ENCODE data around the gene ZSCAN31. TPM values are rescaled to one million over a fixed set of nuclear protein-coding genes. Genes with fewer than 3 reads are reported as not detected.
"Not testable (repeated sequence)": the region's sequence is repeated elsewhere in the genome, so short reads cannot be mapped to it uniquely, and the experiment has no call there.

Gene ZSCAN31
- total and polyA plus RNA-seq, 4 experiments from 2014 or later, result 0.73 to 1.2 (median 0.91) TPM

- no peak for DNase-seq
- ChIA-PET CTCF (ENCODE audit: partially characterized antibody) (no interaction called here), POLR2A (ENCODE audit: partially characterized antibody) (no interaction called here)
- intact Hi-C loops (cut with micrococcal nuclease), result no loop called here
- no peaks in the 10 kb centered on the region for H3K27me3 ChIP-seq (ENCODE audit: insufficient read depth, low read length)
- H3K4me1 ChIP-seq (ENCODE audit: insufficient read depth, low read length), result peaks cover 6% of the 10 kb centered on the region
- no peaks in the 10 kb centered on the region for H3K9me3 ChIP-seq (ENCODE audit: control insufficient read depth in 1 of 2, low read length in 2 of 2)
- H3K36me3 ChIP-seq (ENCODE audit: insufficient read depth, low read length), result peaks cover 11% of the 10 kb centered on the region
- Mint-ChIP-seq H3K27me3 (no peaks in the 10 kb centered on the region), H3K9me3 (no peaks in the 10 kb centered on the region), H3K27ac (no peak overlapping the region), H3K4me1 (peaks cover 3 to 5% (median 4%) of the 10 kb centered on the region in 4 donors), H3K4me3 (no peak overlapping the region), H3K36me3 (peaks cover 27 to 34% of the 10 kb centered on the region in 2 donors)
- no peak overlapping the region for H3K27ac ChIP-seq (ENCODE audit: low read depth, low read length)
- H3K4me3 ChIP-seq (ENCODE audit: low read length in 2 of 2), result no peak overlapping the region
Observed at GRCh38 chr6:28360961-28361360, 25.0 kb upstream of the ZSCAN31 start.

DNA sequence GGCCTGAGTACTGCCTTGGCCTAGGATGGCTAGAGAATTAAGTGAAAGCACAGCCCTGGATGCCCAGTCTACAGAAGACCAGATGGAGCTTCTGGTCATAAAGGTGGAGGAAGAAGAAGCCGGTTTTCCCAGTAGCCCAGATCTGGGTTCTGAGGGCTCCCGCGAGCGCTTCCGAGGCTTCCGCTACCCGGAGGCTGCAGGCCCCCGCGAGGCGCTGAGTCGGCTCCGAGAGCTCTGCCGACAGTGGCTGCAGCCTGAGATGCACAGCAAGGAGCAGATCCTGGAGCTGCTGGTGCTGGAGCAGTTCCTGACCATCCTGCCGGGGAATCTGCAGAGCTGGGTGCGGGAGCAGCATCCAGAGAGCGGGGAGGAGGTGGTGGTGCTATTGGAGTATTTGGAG is 23.6 kb upstream of the ZSCAN31 start:
- CTCF ChIA-PET (ENCODE audit: partially characterized antibody); H3K9me3 Mint-ChIP-seq; H3K36me3 ChIP-seq (ENCODE audit: insufficient read depth, low read length); POLR2A ChIA-PET (ENCODE audit: partially characterized antibody); H3K27ac ChIP-seq (ENCODE audit: low read depth, low read length); H3K9me3 ChIP-seq (ENCODE audit: control insufficient read depth in 1 of 2, low read length in 2 of 2); H3K27me3 ChIP-seq (ENCODE audit: insufficient read depth, low read length); H3K27ac Mint-ChIP-seq; H3K4me3 Mint-ChIP-seq; H3K27me3 Mint-ChIP-seq; DNase-seq; H3K4me3 ChIP-seq (ENCODE audit: low read length in 2 of 2): not testable (repeated sequence)
- H3K36me3 Mint-ChIP-seq, result peaks cover 16 to 22% of the 10 kb centered on the region in 2 donors
- intact Hi-C loops (cut with micrococcal nuclease), result loop anchor here (10.0 kb wide), 1 partner anchor 585 kb away; no protein-coding TSS in a partner anchor
- peaks cover 15% of the 10 kb centered on the region for H3K4me1 ChIP-seq (ENCODE audit: insufficient read depth, low read length)
- peaks cover 8 to 14% (median 11%) of the 10 kb centered on the region in 4 donors for H3K4me1 Mint-ChIP-seq

DNA sequence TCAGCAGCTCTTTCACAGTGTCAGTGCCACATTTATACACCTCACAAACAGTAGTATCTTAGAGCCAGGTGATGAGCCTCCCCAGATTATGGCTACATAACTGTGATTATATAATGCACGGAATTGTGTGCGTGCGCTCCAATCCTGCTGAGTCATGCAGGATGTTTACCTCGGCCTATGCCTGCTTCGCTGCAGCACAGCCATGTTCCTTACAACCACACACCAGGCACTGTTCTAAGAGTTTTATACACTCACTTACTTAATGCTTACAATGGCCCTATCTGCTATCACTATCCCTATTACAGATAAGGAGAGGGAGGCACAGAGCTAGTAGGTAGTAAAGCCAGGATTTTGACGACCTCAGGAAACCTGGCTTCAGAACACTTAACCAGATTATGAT is 21.1 kb upstream of the ZSCAN31 start:
- peaks cover 15% of the 10 kb centered on the region for H3K4me1 ChIP-seq (ENCODE audit: insufficient read depth, low read length)
- POLR2A ChIA-PET (ENCODE audit: partially characterized antibody), result interaction anchor here (1.2 to 1.3 kb wide), 2 partner anchors 233 to 253 kb away, joined by 4 to 7 read pairs; partner anchors contain the start of gene ZSCAN16
- peaks cover 6 to 7% of the 10 kb centered on the region in 2 donors for H3K36me3 Mint-ChIP-seq
- no peaks in the 10 kb centered on the region for H3K9me3 ChIP-seq (ENCODE audit: control insufficient read depth in 1 of 2, low read length in 2 of 2)
- H3K27me3 ChIP-seq (ENCODE audit: insufficient read depth, low read length), result no peaks in the 10 kb centered on the region
- H3K4me1 Mint-ChIP-seq, result peaks cover 12 to 19% (median 18%) of the 10 kb centered on the region in 4 donors
- no peak overlapping the region for H3K27ac ChIP-seq (ENCODE audit: low read depth, low read length)
- intact Hi-C loops (cut with micrococcal nuclease), result loop anchor here (2.0 to 10.0 kb wide), 3 partner anchors 276 to 582 kb away; partner anchors contain the start of gene ZNF165
- CTCF ChIA-PET (ENCODE audit: partially characterized antibody), result interaction anchor here (0.9 to 4.3 kb wide), 14 partner anchors 8 to 1194 kb away, joined by 3 to 44 read pairs (median 6); partner anchors contain the start of genes PGBD1, ZKSCAN8 and ZSCAN26
- H3K36me3 ChIP-seq (ENCODE audit: insufficient read depth, low read length), result no peaks in the 10 kb centered on the region
- H3K27me3 Mint-ChIP-seq, result no peaks in the 10 kb centered on the region
- no peak overlapping the region for H3K27ac Mint-ChIP-seq
- H3K9me3 Mint-ChIP-seq, result no peaks in the 10 kb centered on the region
- no peak overlapping the region for H3K4me3 Mint-ChIP-seq
- H3K4me3 ChIP-seq (ENCODE audit: low read length in 2 of 2), result no peak overlapping the region
- no peak for DNase-seq

DNA sequence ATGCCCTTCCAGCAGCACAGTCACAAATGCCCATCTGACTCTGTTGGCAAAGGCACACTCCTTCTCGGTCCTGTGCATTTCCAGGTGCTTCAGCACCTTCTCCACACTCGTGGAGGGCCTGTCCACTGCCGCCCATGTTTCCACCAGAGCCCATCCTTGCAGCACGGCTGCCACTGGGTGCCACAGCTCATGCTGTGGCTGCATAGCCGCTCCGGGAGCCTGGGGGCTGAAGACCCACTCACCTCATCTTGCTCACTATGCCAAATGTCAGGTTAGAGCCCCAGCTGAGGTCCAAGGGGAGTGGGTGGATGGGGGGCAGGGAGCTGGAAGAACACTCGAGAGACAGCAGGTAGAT is 20.7 kb upstream of the ZSCAN31 start:
- CTCF ChIA-PET (ENCODE audit: partially characterized antibody), result interaction anchor here (0.5 to 4.3 kb wide), 39 partner anchors 8 to 1230 kb away, joined by 3 to 44 read pairs (median 5); partner anchors contain the start of genes PGBD1, ZKSCAN4, ZKSCAN8 and ZSCAN26
- H3K27ac Mint-ChIP-seq, result no peak overlapping the region
- no peak overlapping the region for H3K27ac ChIP-seq (ENCODE audit: low read depth, low read length)
- H3K27me3 Mint-ChIP-seq, result no peaks in the 10 kb centered on the region
- H3K4me3 Mint-ChIP-seq, result no peak overlapping the region
- POLR2A ChIA-PET (ENCODE audit: partially characterized antibody), result interaction anchor here (0.9 to 1.7 kb wide), 9 partner anchors 20 to 549 kb away, joined by 3 to 17 read pairs (median 5); partner anchors contain the start of genes NKAPL, ZKSCAN4, ZKSCAN8 and ZSCAN16
- intact Hi-C loops (cut with micrococcal nuclease), result loop anchor here (1.0 to 10.0 kb wide), 6 partner anchors 222 to 1194 kb away; partner anchors contain the start of gene ZNF165
- no peaks in the 10 kb centered on the region for H3K9me3 ChIP-seq (ENCODE audit: control insufficient read depth in 1 of 2, low read length in 2 of 2)
- H3K27me3 ChIP-seq (ENCODE audit: insufficient read depth, low read length), result no peaks in the 10 kb centered on the region
- peaks cover 6 to 7% of the 10 kb centered on the region in 2 donors for H3K36me3 Mint-ChIP-seq
- no peak for DNase-seq
- no peak overlapping the region for H3K4me3 ChIP-seq (ENCODE audit: low read length in 2 of 2)
- H3K4me1 ChIP-seq (ENCODE audit: insufficient read depth, low read length), result peaks cover 15% of the 10 kb centered on the region
- H3K36me3 ChIP-seq (ENCODE audit: insufficient read depth, low read length), result no peaks in the 10 kb centered on the region
- no peaks in the 10 kb centered on the region for H3K9me3 Mint-ChIP-seq
- H3K4me1 Mint-ChIP-seq, result peaks cover 14 to 23% (median 20%) of the 10 kb centered on the region in 4 donors

GRCh38 chr6:28355743-28356665 is 20.1 kb upstream of the ZSCAN31 start:
- intact Hi-C loops (cut with micrococcal nuclease), result loop anchor here (1.0 to 10.0 kb wide), 6 partner anchors 222 to 1194 kb away; partner anchors contain the start of gene ZNF165
- DNase-seq, result peak; percentile 59 to 68 (median 66)
- CTCF ChIA-PET (ENCODE audit: partially characterized antibody), result interaction anchor here (0.5 to 4.3 kb wide), 42 partner anchors 8 to 1229 kb away, joined by 3 to 44 read pairs (median 5); partner anchors contain the start of genes PGBD1, ZKSCAN4, ZKSCAN8 and ZSCAN26
- Histone ChIP-seq H3K36me3 (ENCODE audit: insufficient read depth, low read length) (no peaks in the 10 kb centered on the region), H3K4me1 (ENCODE audit: insufficient read depth, low read length) (peaks cover 21% of the 10 kb centered on the region), H3K9me3 (ENCODE audit: control insufficient read depth in 1 of 2, low read length in 2 of 2) (no peaks in the 10 kb centered on the region), H3K4me3 (ENCODE audit: low read length in 2 of 2) (peak overlapping the region; percentile 43 to 70), H3K27me3 (ENCODE audit: insufficient read depth, low read length) (no peaks in the 10 kb centered on the region), H3K27ac (ENCODE audit: low read depth, low read length) (peak overlapping the region; percentile 50)
- peak overlapping the region; percentile 86 to 95 (median 91) for H3K4me3 Mint-ChIP-seq
- peak overlapping the region in 6 of 7 donors; percentile 40 to 91 (median 88) for H3K27ac Mint-ChIP-seq
- POLR2A ChIA-PET (ENCODE audit: partially characterized antibody), result interaction anchor here (0.9 to 1.7 kb wide), 10 partner anchors 15 to 548 kb away, joined by 3 to 17 read pairs (median 5); partner anchors contain the start of genes NKAPL, ZKSCAN4, ZKSCAN8 and ZSCAN16
- no peaks in the 10 kb centered on the region for H3K27me3 Mint-ChIP-seq
- H3K4me1 Mint-ChIP-seq, result peaks cover 17 to 29% (median 25%) of the 10 kb centered on the region in 4 donors
- no peaks in the 10 kb centered on the region for H3K9me3 Mint-ChIP-seq
- peaks cover 3 to 6% of the 10 kb centered on the region in 2 donors for H3K36me3 Mint-ChIP-seq

DNA sequence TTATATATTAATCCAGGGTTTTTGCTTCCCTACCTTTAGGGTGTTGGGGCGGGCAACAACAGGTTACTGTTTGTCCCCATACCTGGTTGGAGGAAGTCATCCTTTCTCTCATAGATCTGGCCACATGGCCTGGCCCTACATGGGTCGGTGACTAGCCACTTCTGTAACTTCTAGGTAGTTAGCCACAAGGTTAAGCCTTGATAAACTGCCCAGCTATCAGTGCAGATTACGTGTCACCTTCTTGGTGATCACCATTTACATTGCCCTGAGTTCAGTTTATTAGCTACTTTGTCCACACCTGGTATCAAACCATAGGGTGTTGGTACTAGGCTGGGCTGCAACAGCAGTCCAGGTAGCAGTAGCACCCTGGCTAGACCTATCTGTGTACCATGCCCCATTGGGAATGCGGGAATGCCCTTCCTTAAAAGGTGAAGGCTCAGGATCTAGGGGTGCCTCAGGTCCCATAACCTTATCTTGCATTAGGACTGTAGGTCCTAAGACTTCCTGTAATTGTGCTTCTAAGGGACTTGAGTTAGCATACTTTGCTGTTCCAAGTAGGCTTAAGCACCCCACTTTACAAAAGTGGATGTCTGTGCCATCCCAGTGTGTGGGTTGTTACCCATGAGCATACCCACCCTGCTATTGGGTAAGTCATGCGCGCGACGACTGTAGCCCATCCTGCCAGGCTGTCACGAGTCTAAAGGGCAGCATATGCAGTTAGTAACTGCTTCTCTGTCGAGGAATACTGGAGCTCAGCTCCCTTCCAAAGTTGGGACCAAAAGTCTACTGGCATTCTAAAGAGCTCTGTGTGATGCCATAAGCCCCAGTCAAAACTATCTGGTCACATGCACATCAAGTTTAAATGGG is 19.0 kb upstream of the ZSCAN31 start:
- Mint-ChIP-seq H3K36me3 (peaks cover 1 to 3% of the 10 kb centered on the region in 2 donors), H3K4me3 (peak overlapping the region; percentile 86 to 95 (median 91)), H3K27ac (peak overlapping the region in 3 of 7 donors; percentile 2 to 82 (median 40)), H3K27me3 (no peaks in the 10 kb centered on the region), H3K4me1 (peaks cover 25 to 40% (median 33%) of the 10 kb centered on the region in 4 donors), H3K9me3 (peaks cover 0 to under 1% (median 0%) of the 10 kb centered on the region in 8 donors)
- no peak for DNase-seq
- Histone ChIP-seq H3K36me3 (ENCODE audit: insufficient read depth, low read length) (no peaks in the 10 kb centered on the region), H3K9me3 (ENCODE audit: control insufficient read depth in 1 of 2, low read length in 2 of 2) (no peaks in the 10 kb centered on the region), H3K27me3 (ENCODE audit: insufficient read depth, low read length) (no peaks in the 10 kb centered on the region), H3K27ac (ENCODE audit: low read depth, low read length) (no peak overlapping the region), H3K4me1 (ENCODE audit: insufficient read depth, low read length) (peaks cover 30% of the 10 kb centered on the region), H3K4me3 (ENCODE audit: low read length in 2 of 2) (no peak overlapping the region)
- intact Hi-C loops (cut with micrococcal nuclease), result loop anchor here (10.0 kb wide), 1 partner anchor 580 kb away; no protein-coding TSS in a partner anchor
- POLR2A ChIA-PET (ENCODE audit: partially characterized antibody), result interaction anchor here (1.1 to 1.7 kb wide), 6 partner anchors 14 to 218 kb away, joined by 3 to 17 read pairs (median 6); partner anchors contain the start of genes ZKSCAN8, ZSCAN26 and ZSCAN31
- CTCF ChIA-PET (ENCODE audit: partially characterized antibody), result interaction anchor here (1.0 to 4.3 kb wide), 20 partner anchors 10 to 1192 kb away, joined by 3 to 44 read pairs (median 7); partner anchors contain the start of genes PGBD1, ZKSCAN4, ZKSCAN8 and ZSCAN26

Measured in CD4-positive, alpha-beta memory T cell (primary cell).